GM12878 (cell line): ENCODE data around the gene PSORS1C1. TPM values are rescaled to one million over a fixed set of nuclear protein-coding genes. Genes with fewer than 3 reads are reported as not detected.
A peak's percentile ranks its signal among the peaks of the same experiment; 100 is the strongest.
"Not testable (repeated sequence)": the region's sequence is repeated elsewhere in the genome, so short reads cannot be mapped to it uniquely, and the experiment has no call there.

ENCODE experiments used
- ATAC-seq: fragments of 200-7000 bp; cut with Tn5 transposase; 3 replicates; pipeline ENCODE4 v1.9.1; 2020; ENCODE audit warnings: mild to moderate bottlenecking, moderate library complexity
- BruUV-seq: library from RNA; stranded (reverse); fragments of 400-500 nt; replicated peaks from 2 replicates; lab custom pipeline; 2021; lab: Mats Ljungman, UMichigan
- CTCF ChIA-PET: fragments of 300-600 bp; sonication (Branson Sonifier 250); formaldehyde crosslinking; extraction: SDS; loops from one replicate; lab custom pipeline; 2021; ENCODE audit warnings: inconsistent platforms; lab: Yijun Ruan, JAX
- POLR2A ChIA-PET: fragments of 350-600 bp; formaldehyde crosslinking; extraction: SDS; loops from one replicate; lab custom pipeline; 2021; ENCODE audit warnings: inconsistent platforms; lab: Charles Lee
- RAD21 ChIA-PET: fragments of 300-600 bp; sonication (Branson Sonifier 250); formaldehyde crosslinking; loops from one replicate; lab custom pipeline; 2023; ENCODE audit warnings: antibody characterized with exemption; ENCODE audit not compliant: unreplicated experiment; lab: Charles Lee
- SMC1A ChIA-PET: fragments of 300-600 bp; sonication (Branson Sonifier 250); formaldehyde crosslinking; loops from one replicate; lab custom pipeline; 2023; ENCODE audit not compliant: unreplicated experiment, uncharacterized antibody; lab: Charles Lee
- DNase-seq: peaks from one replicate; pipeline ENCODE4 v3.0.0-alpha.2; 2011; ENCODE audit warnings: low read depth, low spot score
- FAIRE-seq: peaks from 3 replicates; lab custom pipeline; 2011; peaks lifted over from hg19 to GRCh38; lab: Jason Lieb, UNC
- H2AFZ ChIP-seq: 2 replicates; pipeline ENCODE4 v1.6.0; 2011; ENCODE audit warnings: low read depth, low read length, control low read depth; ENCODE audit not compliant: control insufficient read depth
- H3K27ac ChIP-seq: 2 replicates; pipeline ENCODE4 v1.5.1; 2011; ENCODE audit warnings: control low read depth; ENCODE audit not compliant: control insufficient read depth, insufficient read depth
- H3K27me3 ChIP-seq, 2 experiments: replicated peaks in 1 of 2; 2 replicates each; pipeline versions ENCODE4 v1.6.0 to v1.6.1; 2011; ENCODE audit warnings: low read length in 1 of 2; ENCODE audit not compliant: control insufficient read depth in 2 of 2, insufficient read depth in 2 of 2
- H3K36me3 ChIP-seq, 2 experiments: 2 replicates each; pipeline ENCODE4 v1.5.1; 2011; ENCODE audit warnings: low read length in 1 of 2; ENCODE audit not compliant: control insufficient read depth in 2 of 2, insufficient read depth in 2 of 2
- H3K4me1 ChIP-seq: 2 replicates; pipeline ENCODE4 v1.6.1; 2011; ENCODE audit warnings: mild to moderate bottlenecking, low read length, moderate library complexity, mixed read lengths; ENCODE audit not compliant: control insufficient read depth, insufficient read depth
- H3K4me2 ChIP-seq: 2 replicates; pipeline ENCODE4 v1.6.0; 2011; ENCODE audit warnings: control low read depth; ENCODE audit not compliant: control insufficient read depth, insufficient read depth
- H3K4me3 ChIP-seq: fragments of 200-600 bp; sonication (generic); 2 replicates; pipeline ENCODE4 v1.5.1; 2016
- H3K79me2 ChIP-seq: 2 replicates; pipeline ENCODE4 v1.6.0; 2011; ENCODE audit warnings: low read length; ENCODE audit not compliant: control insufficient read depth, insufficient read depth
- H3K9ac ChIP-seq: 2 replicates; pipeline ENCODE4 v1.8.0; 2011; ENCODE audit warnings: low read length, control low read depth, mixed read lengths; ENCODE audit not compliant: control insufficient read depth, insufficient read depth
- H3K9me3 ChIP-seq: replicated peaks from 3 replicates; pipeline ENCODE4 v1.5.1; 2011; ENCODE audit warnings: mild to moderate bottlenecking, low read length; ENCODE audit not compliant: control insufficient read depth, insufficient read depth
- H4K20me1 ChIP-seq: 2 replicates; pipeline ENCODE4 v1.6.0; 2011; ENCODE audit not compliant: control insufficient read depth, insufficient read depth
- ASH2L ChIP-seq: fragments of 300-600, 200-600 bp; sonication (generic); IDR thresholded peaks from 2 replicates; pipeline ENCODE4 v1.6.1; 2017; ENCODE audit warnings: low read depth, mild to moderate bottlenecking, borderline replicate concordance
- CHD4 ChIP-seq: fragments of 200-600 bp; sonication (generic); IDR thresholded peaks from 2 replicates; pipeline ENCODE4 v1.6.1; 2016; ENCODE audit warnings: mild to moderate bottlenecking
- EED ChIP-seq: sonication (generic); IDR thresholded peaks from 2 replicates; pipeline ENCODE4 v1.6.1; 2016; ENCODE audit warnings: antibody characterized with exemption, low read depth
- HDGF ChIP-seq: fragments of 450-650 bp; IDR thresholded peaks from 2 replicates; pipeline ENCODE4 v1.6.1; 2016; ENCODE audit warnings: antibody characterized with exemption
- HSF1 ChIP-seq: fragments of 150-350 bp; IDR thresholded peaks from 2 replicates; pipeline ENCODE4 v1.6.1; 2014; ENCODE audit warnings: mild to moderate bottlenecking, low read depth, low read length
- IKZF1 ChIP-seq: fragments of 450-650 bp; conservative IDR thresholded peaks from 2 replicates; pipeline ENCODE4 v1.6.1; 2017; ENCODE audit warnings: antibody characterized with exemption, mild to moderate bottlenecking
- IRF3 ChIP-seq: fragments of 450-650 bp; IDR thresholded peaks from 2 replicates; pipeline ENCODE4 v1.6.1; 2014; ENCODE audit warnings: mild to moderate bottlenecking
- NFYB ChIP-seq: IDR thresholded peaks from 2 replicates; pipeline ENCODE4 v1.6.1; 2011; ENCODE audit warnings: low read depth, mild to moderate bottlenecking, low read length, improper control_type of control experiment, moderate library complexity; ENCODE audit not compliant: insufficient read depth
- NR2C2 ChIP-seq: IDR thresholded peaks from 2 replicates; pipeline ENCODE4 v1.6.1; 2011; ENCODE audit warnings: borderline replicate concordance, low read depth; ENCODE audit not compliant: control insufficient read depth, insufficient read length
- SIX5 ChIP-seq: IDR thresholded peaks from 2 replicates; pipeline ENCODE4 v1.6.1; 2011; ENCODE audit warnings: mild to moderate bottlenecking, low read depth, low read length, moderate library complexity; ENCODE audit not compliant: severe bottlenecking
- SMAD5 ChIP-seq: IDR thresholded peaks from 2 replicates; pipeline ENCODE4 v1.6.1; 2016; ENCODE audit warnings: antibody characterized with exemption, low read depth
- SMC3 ChIP-seq: IDR thresholded peaks from 2 replicates; pipeline ENCODE4 v1.6.1; 2011; ENCODE audit warnings: low read length, improper control_type of control experiment, borderline replicate concordance
- SPI1 ChIP-seq: IDR thresholded peaks from 2 replicates; pipeline ENCODE4 v1.6.1; 2011; ENCODE audit warnings: low read depth, mild to moderate bottlenecking, low read length, moderate library complexity, borderline replicate concordance; ENCODE audit not compliant: insufficient read depth
- ZZZ3 ChIP-seq: IDR thresholded peaks from 2 replicates; pipeline ENCODE4 v1.6.1; 2011; ENCODE audit warnings: low read depth; ENCODE audit not compliant: control insufficient read depth, insufficient read length
- WGBS: methylation state at CpG from one replicate; pipeline ENCODE4 v1.1.6; 2016; ENCODE audit warnings: low lambda C conversion rate; ENCODE audit not compliant: insufficient replicate concordance, insufficient coverage; ENCODE audit errors: missing lambda C conversion rate; 5-methylcytosine and 5-hydroxymethylcytosine counted together
- in situ Hi-C: fragments of 300-500 bp; cut with MboI; formaldehyde crosslinking; loops from 9 replicates; pipeline ENCODE4 v1.14.3; 2018; ENCODE audit warnings: mixed read lengths
- intact Hi-C: fragments of 100-400 bp; cut with micrococcal nuclease; formaldehyde crosslinking; loops from one replicate; pipeline ENCODE4 v1.14.2; 2022; ENCODE audit not compliant: unreplicated experiment
- polyA plus RNA-seq, 11 experiments: library from polyadenylated mRNA; depleted of rRNA in 4 of 11; unstranded in 6 of 11; stranded (reverse) in 5 of 11; fragments of >200 nt; fragmentation: Nextera tagmentation in 4 of 11; fragmentation: Illumina TruSeq in 1 of 11; extraction: Ambion mirVana in 4 of 11; extraction: Trizol in 1 of 11; gene quantifications; 1 replicate in 1 of 11; 2 replicates in 10 of 11; pipeline versions ENCODE4 v1.2.1 to v1.2.3, GENCODE V29; 2011 to 2016; ENCODE audit warnings: inconsistent platforms in 2 of 11, missing spikeins in 2 of 11, low read depth in 1 of 11
- total RNA-seq, 4 experiments: library from RNA; depleted of rRNA in 3 of 4; stranded (reverse); fragments of >200 nt in 3 of 4; fragmentation: Illumina TruSeq in 1 of 4; extraction: Trizol in 1 of 4; gene quantifications; 2 replicates each; pipeline versions ENCODE4 v1.2.1 to v1.2.3, GENCODE V29; 2013 to 2021
- TF ChIP-seq, protein P1 (sequence below): IDR thresholded peaks from 2 replicates; pipeline ENCODE4 v1.6.1; 2011; ENCODE audit warnings: borderline replicate concordance, low read depth, mild to moderate bottlenecking, moderate library complexity, mixed read lengths, low read length; ENCODE audit not compliant: insufficient read depth; ENCODE audit errors: extremely low read length

Gene PSORS1C1
- total and polyA plus RNA-seq, 10 of the 15 experiments (the other 5 are each of a cell fraction or from before 2014, with no cell fraction given) = 0.13 to 1.00 (median 0.20) TPM; not detected in 5

DNA sequence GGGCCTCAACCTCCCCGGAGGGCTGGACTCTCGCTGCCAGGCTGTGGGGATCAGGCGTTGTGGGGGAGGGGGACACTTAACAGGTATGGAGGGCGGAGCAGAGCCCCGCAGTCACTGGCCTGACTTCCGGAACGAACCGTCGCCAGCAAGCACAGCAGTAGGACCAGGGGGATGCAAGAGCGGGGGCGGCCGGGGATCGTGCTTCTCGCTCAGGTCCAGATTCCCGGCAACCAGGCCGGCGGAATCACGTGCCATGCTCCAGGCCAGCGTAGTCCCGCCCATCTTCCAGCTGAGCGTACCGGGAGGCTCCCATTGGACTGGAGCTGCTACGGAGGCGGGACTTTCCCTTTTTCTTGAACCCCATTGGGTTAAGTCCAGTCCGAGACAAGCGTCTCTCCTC, 65.9 kb downstream of the PSORS1C1 start:
- FAIRE-seq (no peak), DNase-seq (no peak), ATAC-seq (no peak)
- H3K4me1 ChIP-seq = peaks cover 14% of the 10 kb centered on the region
- ChIA-PET SMC1A (interaction anchor here (1.2 kb wide), 1 partner anchor 12 kb away, joined by 3 read pairs; no protein-coding TSS in a partner anchor), POLR2A (no interaction called here), RAD21 (no interaction called here), CTCF (interaction anchor here (1.0 kb wide), 1 partner anchor 22 kb away, joined by 3 read pairs; the partner anchor contains the start of gene TCF19)
- H3K4me2 ChIP-seq = no peak overlapping the region
- TF ChIP-seq, protein P1, sequence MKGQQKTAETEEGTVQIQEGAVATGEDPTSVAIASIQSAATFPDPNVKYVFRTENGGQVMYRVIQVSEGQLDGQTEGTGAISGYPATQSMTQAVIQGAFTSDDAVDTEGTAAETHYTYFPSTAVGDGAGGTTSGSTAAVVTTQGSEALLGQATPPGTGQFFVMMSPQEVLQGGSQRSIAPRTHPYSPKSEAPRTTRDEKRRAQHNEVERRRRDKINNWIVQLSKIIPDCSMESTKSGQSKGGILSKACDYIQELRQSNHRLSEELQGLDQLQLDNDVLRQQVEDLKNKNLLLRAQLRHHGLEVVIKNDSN = peak; percentile 5
- TF ChIP-seq NFYB (peak; percentile 43; the same call in 1 of the 2 replicates), SIX5 (no peak), IKZF1 (no peak), IRF3 (no peak), EED (no peak), SMC3 (no peak), ASH2L (no peak), ZZZ3 (no peak), HDGF (no peak), SPI1 (no peak), HSF1 (no peak), NR2C2 (no peak), CHD4 (no peak), SMAD5 (no peak)
- no peaks in the 10 kb centered on the region for H3K27me3 ChIP-seq
- H4K20me1 ChIP-seq = no peaks in the 10 kb centered on the region
- H3K4me3 ChIP-seq = no peak overlapping the region
- in situ Hi-C loops (no loop called here), intact Hi-C loops (no loop called here)
- BruUV-seq = no TSS peak
- H2AFZ ChIP-seq = no peak overlapping the region
- 0 out of 4 replicates have a peak, but pooled peaks cover 0 to 2% of the 10 kb centered on the region in 2 experiments for H3K36me3 ChIP-seq
- 55% methylated on average over 13 of the region's 26 CpGs for WGBS
- H3K9me3 ChIP-seq = no peaks in the 10 kb centered on the region
- no peaks in the 10 kb centered on the region; the same call in none of the 2 replicates for H3K79me2 ChIP-seq
- no peak overlapping the region for H3K27ac ChIP-seq
- no peak overlapping the region for H3K9ac ChIP-seq

- H3K27me3 ChIP-seq, H2AFZ ChIP-seq, in situ Hi-C loops, H3K79me2 ChIP-seq, intact Hi-C loops, H3K36me3 ChIP-seq, H3K4me3 ChIP-seq, BruUV-seq, DNase-seq, FAIRE-seq, H3K9me3 ChIP-seq, H4K20me1 ChIP-seq, H3K9ac ChIP-seq, H3K27ac ChIP-seq, H3K4me2 ChIP-seq, ATAC-seq: not testable (repeated sequence)
- POLR2A ChIA-PET = interaction anchor here (1.3 to 2.4 kb wide), 3 partner anchors 18 to 27 kb away, joined by 5 to 10 read pairs (median 9); partner anchors contain the start of gene TCF19
- WGBS = 52% methylated on average over 2 of the region's 2 CpGs
- RAD21 ChIA-PET = interaction anchor here (1.8 to 2.7 kb wide), 3 partner anchors 18 to 25 kb away, joined by 5 to 10 read pairs (median 10); partner anchors contain the start of genes CCHCR1 and TCF19
- SMC1A ChIA-PET = interaction anchor here (0.8 to 3.3 kb wide), 8 partner anchors 9 to 56 kb away, joined by 3 to 21 read pairs (median 4); partner anchors contain the start of genes CCHCR1, PSORS1C2 and TCF19
- H3K4me1 ChIP-seq = peaks cover 22% of the 10 kb centered on the region
- CTCF ChIA-PET = interaction anchor here (0.8 to 3.3 kb wide), 13 partner anchors 8 to 183 kb away, joined by 3 to 17 read pairs (median 4); partner anchors contain the start of genes PSORS1C2 and TCF19
Measured at GRCh38 chr6:31183287-31183686, 68.7 kb downstream of the PSORS1C1 start.
